ENCODE data around the gene GRIA4. TPM values are rescaled to one million over a fixed set of nuclear protein-coding genes. Genes with fewer than 3 reads are reported as not detected.

GRIA4 gene
- total RNA-seq: not detected

- peaks cover 0 to 12% (median 0%) of the 10 kb centered on the region in 4 donors for H3K27me3 ChIP-seq
- WGBS, 2 donors: 1 to 5% methylated on average over 52 to 53 of the region's 54 CpGs
- DNase-seq: peak in 1 of 2 donors; percentile 85
These were observed at the start of gene GRIA4 for GRCh38 chr11:105609832-105610781. GRIA4 (plus strand) TSS chr11:105610073; CDS start chr11:105610998, 925 bp downstream.

GRCh38 chr11:105573091-105573490 is 36.8 kb upstream of the GRIA4 start:
- Histone ChIP-seq H3K27me3 (no peaks in the 10 kb centered on the region), H3K4me1 (no peaks in the 10 kb centered on the region), H3K9me3 (no peaks in the 10 kb centered on the region), H3K36me3 (no peaks in the 10 kb centered on the region), H3K4me3 (no peak overlapping the region), H3K27ac (no peak overlapping the region)
- TF ChIP-seq POLR2AphosphoS5 (IDR thresholded peaks at IDR 0.05) (no peak), CTCF (IDR thresholded peaks at IDR 0.05) (no peak), POLR2A (IDR thresholded peaks at IDR 0.05) (no peak), EP300 (IDR thresholded peaks at IDR 0.05) (no peak)
- DNase-seq (no peak), ATAC-seq (ENCODE audit: low FRiP score in 2 of 2) (no peak)
- WGBS, 2 donors: 70 to 80% methylated on average over 3 of the region's 3 CpGs

More at GRCh38 chr11:105609832-105610781, at the start of gene GRIA4:
- no peaks in the 10 kb centered on the region for H3K36me3 ChIP-seq
- no peak for TF ChIP-seq CTCF (IDR thresholded peaks at IDR 0.05)
- no peak for TF ChIP-seq POLR2A (IDR thresholded peaks at IDR 0.05)
- TF ChIP-seq POLR2AphosphoS5 (IDR thresholded peaks at IDR 0.05): no peak
- no peak for TF ChIP-seq EP300 (IDR thresholded peaks at IDR 0.05)
- peak within 1 kb of the TSS in 3 of 4 donors; percentile 18 to 43 (median 32) for H3K4me3 ChIP-seq
- no peaks in the 10 kb centered on the region for H3K9me3 ChIP-seq
- no peak within 1 kb of the TSS for H3K27ac ChIP-seq
- ATAC-seq (ENCODE audit: low FRiP score in 2 of 2): peak; percentile 43 to 70
- peaks cover 9 to 14% (median 13%) of the 10 kb centered on the region in 4 donors for H3K4me1 ChIP-seq

- no peak for ATAC-seq (ENCODE audit: low FRiP score in 2 of 2)
- H3K27me3 ChIP-seq: no peaks in the 10 kb centered on the region
- no peaks in the 10 kb centered on the region for H3K4me1 ChIP-seq
- H3K27ac ChIP-seq: no peak overlapping the region
- H3K9me3 ChIP-seq: no peaks in the 10 kb centered on the region
- DNase-seq: no peak
- no peaks in the 10 kb centered on the region for H3K36me3 ChIP-seq
- TF ChIP-seq POLR2A (IDR thresholded peaks at IDR 0.05): no peak
- TF ChIP-seq CTCF (IDR thresholded peaks at IDR 0.05): no peak
- TF ChIP-seq EP300 (IDR thresholded peaks at IDR 0.05): no peak
- no peak for TF ChIP-seq POLR2AphosphoS5 (IDR thresholded peaks at IDR 0.05)
- no peak overlapping the region for H3K4me3 ChIP-seq
- 90 to 95% methylated on average over 3 of the region's 3 CpGs for WGBS, 2 donors
These were observed 34.9 kb upstream of the GRIA4 start for GRCh38 chr11:105574974-105575373.

- no peak for ATAC-seq (ENCODE audit: low FRiP score in 2 of 2)
- WGBS, 2 donors: 65% methylated on average over 2 of the region's 2 CpGs
These were observed 32.2 kb upstream of the GRIA4 start for GRCh38 chr11:105577641-105578040.

More at GRCh38 chr11:105577641-105578040, 32.2 kb upstream of the GRIA4 start:
- DNase-seq: no peak
- Histone ChIP-seq H3K36me3 (no peaks in the 10 kb centered on the region), H3K9me3 (no peaks in the 10 kb centered on the region), H3K27me3 (no peaks in the 10 kb centered on the region), H3K4me3 (no peak overlapping the region), H3K27ac (no peak overlapping the region), H3K4me1 (no peaks in the 10 kb centered on the region)
- TF ChIP-seq POLR2AphosphoS5 (IDR thresholded peaks at IDR 0.05) (no peak), POLR2A (IDR thresholded peaks at IDR 0.05) (no peak), CTCF (IDR thresholded peaks at IDR 0.05) (no peak), EP300 (IDR thresholded peaks at IDR 0.05) (no peak)

Measured in upper lobe of left lung (tissue), 6 donors.